ENCODE data around the gene SIRT5. TPM values are rescaled to one million over a fixed set of nuclear protein-coding genes. Genes with fewer than 3 reads are reported as not detected.

Gene SIRT5
- total and polyA plus RNA-seq, 7 experiments from 2014 or later = 8.8 to 25.7 (median 14.6) TPM

DNA sequence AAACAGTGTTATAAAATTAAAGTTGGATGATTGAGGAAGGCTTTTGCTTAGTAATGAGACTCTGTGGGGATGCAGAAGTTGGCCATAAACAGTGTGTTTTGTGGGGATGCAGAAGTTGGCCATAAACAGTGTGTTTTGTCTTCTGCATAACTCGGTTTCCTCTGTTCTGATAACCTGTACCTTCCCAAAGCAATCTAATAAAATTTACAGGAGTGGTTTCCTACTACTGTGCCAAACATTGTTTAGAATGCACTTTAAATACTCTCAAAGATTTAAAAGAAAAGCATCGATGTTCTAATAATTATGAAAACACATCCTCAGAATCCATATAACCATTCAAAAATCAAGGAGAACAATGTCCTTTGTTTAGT, 36.9 kb upstream of the SIRT5 start:
- peak overlapping the region in 1 of 9 donors; percentile 55 for H3K27ac Mint-ChIP-seq
- no peak overlapping the region for H3K27ac ChIP-seq (ENCODE audit: low read depth, low read length)
- no peak for ATAC-seq
- no peaks in the 10 kb centered on the region for H3K27me3 Mint-ChIP-seq
- H3K4me3 ChIP-seq (ENCODE audit: low read length) = no peak overlapping the region
- H3K9me3 Mint-ChIP-seq = no peaks in the 10 kb centered on the region
- H3K36me3 ChIP-seq (ENCODE audit: control insufficient read depth in 2 of 3, insufficient read depth in 3 of 3, low read length in 3 of 3) = no peaks in the 10 kb centered on the region
- no peak for DNase-seq
- no peak overlapping the region for H3K4me3 Mint-ChIP-seq
- no peaks in the 10 kb centered on the region for H3K4me1 ChIP-seq (ENCODE audit: control insufficient read depth in 2 of 2, insufficient read depth in 2 of 2, low read length in 2 of 2)
- intact Hi-C loops (cut with micrococcal nuclease) = loop anchor here in 1 of 2 donors (1.0 kb wide), 1 partner anchor 123 kb away; no protein-coding TSS in a partner anchor
- POLR2A ChIA-PET = interaction anchor here (0.7 to 1.3 kb wide), 3 partner anchors 11 to 200 kb away, joined by 3 to 4 read pairs (median 3); partner anchors contain the start of gene GFOD1
- no peaks in the 10 kb centered on the region for H3K9me3 ChIP-seq (ENCODE audit: control insufficient read depth in 2 of 3, low read length in 3 of 3)
- peaks cover 0 to 3% (median 0%) of the 10 kb centered on the region in 7 donors for H3K4me1 Mint-ChIP-seq
- H3K27me3 ChIP-seq (ENCODE audit: control insufficient read depth in 2 of 2, insufficient read depth in 2 of 2, low read length in 2 of 2) = no peaks in the 10 kb centered on the region
- CTCF ChIA-PET = interaction anchor here (0.5 to 4.4 kb wide), 5 partner anchors 83 to 204 kb away, joined by 3 to 28 read pairs (median 4); no protein-coding TSS in a partner anchor
- no peaks in the 10 kb centered on the region for H3K36me3 Mint-ChIP-seq

DNA sequence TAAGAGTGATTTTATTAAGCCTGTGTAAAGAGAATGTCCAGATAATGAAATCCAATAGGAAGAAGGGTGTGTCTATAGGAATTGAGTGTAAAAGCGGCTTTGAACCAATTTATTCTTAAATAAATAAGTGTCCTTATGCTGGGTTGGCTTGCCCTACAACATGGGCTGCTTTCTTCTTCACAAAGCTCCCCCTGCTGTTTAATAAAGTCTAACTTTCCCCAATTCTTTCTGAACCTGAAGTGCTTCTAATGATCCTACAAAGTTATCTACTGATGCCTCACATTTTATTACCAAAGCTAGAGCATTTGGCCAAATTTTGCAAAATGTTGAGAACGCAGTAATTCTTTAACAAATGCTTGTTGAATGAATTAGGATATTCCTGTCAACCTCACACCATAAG, 36.3 kb upstream of the SIRT5 start:
- ChIA-PET CTCF (interaction anchor here (0.5 to 4.4 kb wide), 6 partner anchors 19 to 204 kb away, joined by 3 to 28 read pairs (median 4); no protein-coding TSS in a partner anchor), POLR2A (interaction anchor here (0.6 to 1.3 kb wide), 4 partner anchors 11 to 201 kb away, joined by 3 to 4 read pairs (median 3); partner anchors contain the start of gene GFOD1)
- Histone ChIP-seq H3K9me3 (ENCODE audit: control insufficient read depth in 2 of 3, low read length in 3 of 3) (no peaks in the 10 kb centered on the region), H3K4me1 (ENCODE audit: control insufficient read depth in 2 of 2, insufficient read depth in 2 of 2, low read length in 2 of 2) (no peaks in the 10 kb centered on the region), H3K27ac (ENCODE audit: low read depth, low read length) (no peak overlapping the region), H3K27me3 (ENCODE audit: control insufficient read depth in 2 of 2, insufficient read depth in 2 of 2, low read length in 2 of 2) (no peaks in the 10 kb centered on the region), H3K36me3 (ENCODE audit: control insufficient read depth in 2 of 3, insufficient read depth in 3 of 3, low read length in 3 of 3) (no peaks in the 10 kb centered on the region), H3K4me3 (ENCODE audit: low read length) (no peak overlapping the region)
- no peak overlapping the region for H3K27ac Mint-ChIP-seq
- ATAC-seq = no peak
- H3K36me3 Mint-ChIP-seq = no peaks in the 10 kb centered on the region
- H3K4me3 Mint-ChIP-seq = no peak overlapping the region
- H3K4me1 Mint-ChIP-seq = peaks cover 0 to 3% (median 0%) of the 10 kb centered on the region in 7 donors
- no peaks in the 10 kb centered on the region for H3K27me3 Mint-ChIP-seq
- DNase-seq = peak in 5 of 9 donors; percentile 18 to 38 (median 25)
- intact Hi-C loops (cut with micrococcal nuclease) = loop anchor here (1.0 kb wide), 3 partner anchors 51 to 202 kb away; partner anchors contain the start of gene GFOD1 (in 1 of the 2)
- no peaks in the 10 kb centered on the region for H3K9me3 Mint-ChIP-seq

DNA sequence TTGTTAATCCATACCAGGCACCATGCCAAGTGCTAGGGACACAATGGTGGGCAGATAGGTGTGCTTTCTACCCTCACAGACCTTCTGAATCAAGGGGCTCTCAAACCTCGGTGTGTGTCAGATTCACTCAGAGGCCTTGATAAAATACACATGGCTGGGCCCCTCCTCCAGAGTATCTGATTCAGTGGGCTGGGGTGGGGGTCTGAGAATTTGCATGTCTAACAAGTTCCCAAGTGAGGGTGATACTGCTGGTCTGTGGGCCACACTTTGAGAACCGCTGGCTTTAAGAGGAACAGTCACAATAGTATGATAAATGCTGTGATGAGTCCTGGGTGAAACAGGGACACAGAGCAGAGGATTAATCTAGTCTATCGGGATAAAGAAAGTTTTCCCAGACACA, 35.8 kb upstream of the SIRT5 start:
- Mint-ChIP-seq H3K4me3 (no peak overlapping the region), H3K9me3 (no peaks in the 10 kb centered on the region), H3K27ac (no peak overlapping the region), H3K4me1 (peaks cover 0 to 3% (median 0%) of the 10 kb centered on the region in 7 donors), H3K27me3 (no peaks in the 10 kb centered on the region), H3K36me3 (no peaks in the 10 kb centered on the region)
- ATAC-seq = no peak
- DNase-seq = no peak
- H3K9me3 ChIP-seq (ENCODE audit: control insufficient read depth in 2 of 3, low read length in 3 of 3) = no peaks in the 10 kb centered on the region
- H3K27ac ChIP-seq (ENCODE audit: low read depth, low read length) = no peak overlapping the region
- H3K36me3 ChIP-seq (ENCODE audit: control insufficient read depth in 2 of 3, insufficient read depth in 3 of 3, low read length in 3 of 3) = no peaks in the 10 kb centered on the region
- no peaks in the 10 kb centered on the region for H3K27me3 ChIP-seq (ENCODE audit: control insufficient read depth in 2 of 2, insufficient read depth in 2 of 2, low read length in 2 of 2)
- no peak overlapping the region for H3K4me3 ChIP-seq (ENCODE audit: low read length)
- H3K4me1 ChIP-seq (ENCODE audit: control insufficient read depth in 2 of 2, insufficient read depth in 2 of 2, low read length in 2 of 2) = no peaks in the 10 kb centered on the region
- ChIA-PET POLR2A (interaction anchor here (1.3 kb wide), 1 partner anchor 201 kb away, joined by 4 read pairs; no protein-coding TSS in a partner anchor), CTCF (interaction anchor here (0.8 to 4.4 kb wide), 3 partner anchors 20 to 200 kb away, joined by 3 to 28 read pairs (median 21); no protein-coding TSS in a partner anchor)
- intact Hi-C loops (cut with micrococcal nuclease) = loop anchor here (1.0 kb wide), 3 partner anchors 51 to 202 kb away; partner anchors contain the start of gene GFOD1 (in 1 of the 2)

DNA sequence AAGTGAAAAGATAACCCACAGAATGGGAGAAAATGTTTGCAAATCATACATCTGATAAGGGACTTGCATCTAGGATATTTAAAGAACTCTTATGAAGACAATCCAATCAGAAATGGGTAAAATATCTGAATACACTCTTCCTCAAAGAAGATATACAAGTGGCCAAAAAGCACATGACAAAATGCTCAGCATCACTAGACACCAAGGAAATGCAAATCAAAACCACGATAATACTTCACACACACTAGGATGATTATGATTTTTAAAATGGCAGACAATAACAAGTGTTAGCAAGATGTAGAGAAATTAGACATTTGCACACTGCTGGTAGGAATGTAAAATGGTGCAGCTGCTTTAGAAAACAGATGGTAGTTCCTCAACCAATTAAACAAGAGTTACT, 34.8 kb upstream of the SIRT5 start:
- Mint-ChIP-seq H3K27ac (no peak overlapping the region), H3K27me3 (no peaks in the 10 kb centered on the region), H3K36me3 (no peaks in the 10 kb centered on the region), H3K9me3 (peaks cover 0 to 3% (median 0%) of the 10 kb centered on the region in 11 donors), H3K4me3 (no peak overlapping the region), H3K4me1 (peaks cover 0 to 3% (median 0%) of the 10 kb centered on the region in 7 donors)
- intact Hi-C loops (cut with micrococcal nuclease) = no loop called here
- DNase-seq (no peak), ATAC-seq (no peak)
- Histone ChIP-seq H3K27ac (ENCODE audit: low read depth, low read length) (no peak overlapping the region), H3K4me1 (ENCODE audit: control insufficient read depth in 2 of 2, insufficient read depth in 2 of 2, low read length in 2 of 2) (no peaks in the 10 kb centered on the region), H3K36me3 (ENCODE audit: control insufficient read depth in 2 of 3, insufficient read depth in 3 of 3, low read length in 3 of 3) (no peaks in the 10 kb centered on the region), H3K9me3 (ENCODE audit: control insufficient read depth in 2 of 3, low read length in 3 of 3) (no peaks in the 10 kb centered on the region), H3K4me3 (ENCODE audit: low read length) (no peak overlapping the region), H3K27me3 (ENCODE audit: control insufficient read depth in 2 of 2, insufficient read depth in 2 of 2, low read length in 2 of 2) (no peaks in the 10 kb centered on the region)
- POLR2A ChIA-PET = no interaction called here
- CTCF ChIA-PET = interaction anchor here (4.4 kb wide), 1 partner anchor 201 kb away, joined by 21 read pairs; no protein-coding TSS in a partner anchor

DNA sequence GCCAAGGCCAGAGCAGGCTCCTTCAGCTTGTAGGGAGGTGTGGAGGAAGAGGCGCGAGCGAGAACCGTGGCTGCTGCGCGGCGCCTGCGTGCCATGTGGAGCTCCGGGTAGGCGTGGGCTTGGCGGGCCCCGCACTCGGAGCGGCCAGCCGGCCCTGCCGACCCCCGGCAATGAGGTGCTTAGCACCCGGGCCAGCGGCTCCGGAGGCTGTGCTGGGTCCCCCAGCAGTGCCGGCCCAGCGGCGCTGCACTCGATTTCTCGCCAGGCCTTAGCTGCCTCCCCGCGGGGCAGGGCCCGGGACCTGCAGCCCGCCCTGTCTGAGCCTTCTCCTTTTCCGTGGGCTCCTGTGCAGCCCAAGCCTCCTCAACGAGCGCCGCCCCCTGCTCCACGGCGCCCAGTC, 32.9 kb upstream of the SIRT5 start:
- H3K9me3 Mint-ChIP-seq = peaks cover 0 to 3% (median 0%) of the 10 kb centered on the region in 11 donors
- H3K4me1 Mint-ChIP-seq = peaks cover 0 to 3% (median 0%) of the 10 kb centered on the region in 7 donors
- no peaks in the 10 kb centered on the region for H3K36me3 Mint-ChIP-seq
- Histone ChIP-seq H3K36me3 (ENCODE audit: control insufficient read depth in 2 of 3, insufficient read depth in 3 of 3, low read length in 3 of 3) (no peaks in the 10 kb centered on the region), H3K4me3 (ENCODE audit: low read length) (no peak overlapping the region), H3K27me3 (ENCODE audit: control insufficient read depth in 2 of 2, insufficient read depth in 2 of 2, low read length in 2 of 2) (no peaks in the 10 kb centered on the region), H3K9me3 (ENCODE audit: control insufficient read depth in 2 of 3, low read length in 3 of 3) (no peaks in the 10 kb centered on the region), H3K4me1 (ENCODE audit: control insufficient read depth in 2 of 2, insufficient read depth in 2 of 2, low read length in 2 of 2) (no peaks in the 10 kb centered on the region), H3K27ac (ENCODE audit: low read depth, low read length) (no peak overlapping the region)
- no peak overlapping the region for H3K27ac Mint-ChIP-seq
- DNase-seq (no peak), ATAC-seq (no peak)
- H3K27me3 Mint-ChIP-seq = no peaks in the 10 kb centered on the region
- CTCF ChIA-PET = no interaction called here
- intact Hi-C loops (cut with micrococcal nuclease) = no loop called here
- no peak overlapping the region for H3K4me3 Mint-ChIP-seq
- POLR2A ChIA-PET = no interaction called here

DNA sequence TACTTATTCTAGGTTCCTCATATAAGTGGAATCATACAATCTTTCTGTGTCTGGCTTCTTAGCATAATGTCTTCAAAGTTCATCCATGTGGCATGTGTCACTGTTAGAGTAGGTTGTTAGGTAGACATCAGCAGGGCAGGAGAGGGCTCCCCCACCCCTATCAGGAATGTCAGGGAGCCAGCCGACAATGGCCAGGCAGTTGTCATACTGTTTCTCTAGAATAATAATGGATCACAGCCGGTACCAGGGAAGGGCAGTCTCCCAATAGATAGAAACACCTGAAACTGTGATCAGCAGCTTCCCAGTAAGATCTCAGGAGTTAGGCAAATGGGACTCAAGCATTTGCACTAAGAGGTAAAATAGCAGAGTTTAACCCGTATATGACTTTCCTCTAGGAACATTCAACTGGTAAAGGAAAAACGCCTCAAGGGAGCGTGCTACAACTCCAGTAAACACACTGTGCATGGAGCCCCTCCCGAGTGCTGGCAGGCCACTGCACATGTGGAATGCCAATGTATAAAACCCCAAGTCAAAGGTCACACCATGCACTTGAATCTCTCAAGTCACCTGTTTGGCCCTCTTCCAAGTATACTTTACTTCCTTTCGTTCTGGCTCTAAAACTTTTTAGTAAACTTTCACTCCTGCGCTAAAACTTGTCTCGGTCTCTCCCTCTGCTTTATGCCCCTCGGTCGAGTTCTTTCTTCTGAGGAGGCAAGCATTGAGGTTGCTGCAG, 29.8 kb upstream of the SIRT5 start:
- DNase-seq = no peak
- Histone ChIP-seq H3K36me3 (ENCODE audit: control insufficient read depth in 2 of 3, insufficient read depth in 3 of 3, low read length in 3 of 3) (no peaks in the 10 kb centered on the region), H3K9me3 (ENCODE audit: control insufficient read depth in 2 of 3, low read length in 3 of 3) (no peaks in the 10 kb centered on the region), H3K4me3 (ENCODE audit: low read length) (no peak overlapping the region), H3K27me3 (ENCODE audit: control insufficient read depth in 2 of 2, insufficient read depth in 2 of 2, low read length in 2 of 2) (no peaks in the 10 kb centered on the region), H3K4me1 (ENCODE audit: control insufficient read depth in 2 of 2, insufficient read depth in 2 of 2, low read length in 2 of 2) (no peaks in the 10 kb centered on the region), H3K27ac (ENCODE audit: low read depth, low read length) (no peak overlapping the region)
- Mint-ChIP-seq H3K4me3 (no peak overlapping the region), H3K36me3 (no peaks in the 10 kb centered on the region), H3K9me3 (peaks cover 0 to 3% (median 0%) of the 10 kb centered on the region in 11 donors), H3K27ac (no peak overlapping the region), H3K27me3 (no peaks in the 10 kb centered on the region), H3K4me1 (peaks cover 0 to 4% (median 0%) of the 10 kb centered on the region in 7 donors)
- CTCF ChIA-PET = no interaction called here
- no peak for ATAC-seq
- intact Hi-C loops (cut with micrococcal nuclease) = no loop called here
- POLR2A ChIA-PET = no interaction called here
